Osteoblast (primary cell): ENCODE data around the gene TTLL7. TPM values are rescaled to one million over a fixed set of nuclear protein-coding genes. Genes with fewer than 3 reads are reported as not detected.

Experiments
- DNase-seq: peaks from one replicate; pipeline ENCODE4 v3.0.0; 2011; ENCODE audit warnings: low spot score, mixed read lengths; ENCODE audit not compliant: insufficient read length; ENCODE audit errors: missing footprints
- H2AFZ ChIP-seq: 2 replicates; pipeline ENCODE4 v1.6.0; 2011; ENCODE audit warnings: mild to moderate bottlenecking, low read length
- H3K27ac ChIP-seq: 2 replicates; pipeline ENCODE4 v1.5.1; 2011; ENCODE audit warnings: mild to moderate bottlenecking, low read depth, low read length, moderate library complexity
- H3K27me3 ChIP-seq: 2 replicates; pipeline ENCODE4 v1.6.0; 2012; ENCODE audit warnings: mild to moderate bottlenecking, control low read depth, inconsistent platforms, low read length, moderate library complexity; ENCODE audit not compliant: insufficient read depth
- H3K36me3 ChIP-seq: 2 replicates; pipeline ENCODE4 v1.5.1; 2011; ENCODE audit warnings: mild to moderate bottlenecking, low read length, control low read depth, moderate library complexity; ENCODE audit not compliant: insufficient read depth
- H3K4me1 ChIP-seq: 2 replicates; pipeline ENCODE4 v1.5.1; 2011; ENCODE audit warnings: mild to moderate bottlenecking, low read length, control low read depth, moderate library complexity; ENCODE audit not compliant: insufficient read depth
- H3K4me2 ChIP-seq: 2 replicates; pipeline ENCODE4 v1.6.0; 2011; ENCODE audit warnings: mild to moderate bottlenecking, low read length; ENCODE audit not compliant: insufficient read depth
- H3K4me3 ChIP-seq: fragments of 200-600 bp; sonication (generic); 3 replicates; pipeline ENCODE4 v1.5.1; 2012; ENCODE audit warnings: mild to moderate bottlenecking, low read length, inconsistent platforms; ENCODE audit not compliant: insufficient read depth
- H3K79me2 ChIP-seq: 2 replicates; pipeline ENCODE4 v1.6.0; 2012; ENCODE audit warnings: mild to moderate bottlenecking, low read length, control low read depth, inconsistent platforms; ENCODE audit not compliant: insufficient read depth
- H3K9me3 ChIP-seq: 2 replicates; pipeline ENCODE4 v1.5.1; 2011; ENCODE audit warnings: low read depth, low read length, control low read depth
- H4K20me1 ChIP-seq: 2 replicates; pipeline ENCODE4 v1.6.0; 2012; ENCODE audit warnings: mild to moderate bottlenecking, low read length, control low read depth; ENCODE audit not compliant: insufficient read depth
- CTCF ChIP-seq: IDR thresholded peaks from 2 replicates; pipeline ENCODE4 v1.5.1; 2011; ENCODE audit warnings: mild to moderate bottlenecking, low read depth, low read length, moderate library complexity; ENCODE audit errors: extremely low read depth
- total RNA-seq: library from RNA; depleted of rRNA; stranded (reverse); fragments of >200 nt; gene quantifications from 2 replicates; pipeline ENCODE4 v1.2.3, GENCODE V29; 2012

TTLL7 gene
- total RNA-seq, 1 donor: 13.8 TPM

DNA sequence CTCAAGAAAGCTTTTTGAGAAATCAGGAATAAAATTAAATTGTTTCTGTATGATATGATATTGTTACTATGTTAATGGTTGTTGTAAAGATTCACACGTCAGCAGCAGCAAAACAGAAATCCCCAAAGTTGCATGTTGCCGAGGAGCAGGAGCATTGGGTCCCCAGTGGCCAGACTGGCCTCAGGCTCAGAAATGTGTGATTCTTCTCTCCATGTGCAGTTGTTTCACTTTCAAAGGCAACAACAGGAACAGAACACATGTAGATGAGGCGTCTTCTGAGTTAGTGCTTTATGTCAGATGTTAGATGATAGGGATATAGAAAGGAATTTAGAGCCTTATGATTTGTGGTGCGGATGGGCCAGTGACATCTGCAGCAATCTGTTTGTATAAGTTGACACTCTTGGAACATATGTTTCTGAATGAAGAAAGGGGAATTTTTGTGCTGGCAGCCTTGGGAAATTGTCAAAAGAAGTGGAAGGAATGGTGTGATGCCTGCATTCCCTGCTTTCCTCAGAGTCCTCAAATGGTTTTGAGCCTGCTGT lies 2.1 kb upstream of the TTLL7 start:
- Histone ChIP-seq H3K4me1 (peaks cover 5% of the 10 kb centered on the region), H3K36me3 (no peaks in the 10 kb centered on the region), H3K27ac (no peak overlapping the region), H4K20me1 (no peaks in the 10 kb centered on the region), H3K79me2 (no peaks in the 10 kb centered on the region), H3K4me3 (no peak overlapping the region), H2AFZ (no peak overlapping the region), H3K27me3 (no peaks in the 10 kb centered on the region), H3K9me3 (no peaks in the 10 kb centered on the region), H3K4me2 (no peak overlapping the region)
- no peak for DNase-seq
- TF ChIP-seq CTCF: no peak

GRCh38 chr1:84000196-84000885 lies 1.4 kb upstream of the TTLL7 start:
- no peak overlapping the region for H3K4me3 ChIP-seq
- no peak overlapping the region for H3K27ac ChIP-seq
- no peaks in the 10 kb centered on the region for H3K79me2 ChIP-seq
- no peak overlapping the region for H3K4me2 ChIP-seq
- H3K4me1 ChIP-seq: peaks cover 5% of the 10 kb centered on the region
- no peak for DNase-seq
- no peak overlapping the region for H2AFZ ChIP-seq
- no peaks in the 10 kb centered on the region for H3K36me3 ChIP-seq
- no peaks in the 10 kb centered on the region for H4K20me1 ChIP-seq
- no peaks in the 10 kb centered on the region for H3K27me3 ChIP-seq
- TF ChIP-seq CTCF: no peak
- no peaks in the 10 kb centered on the region for H3K9me3 ChIP-seq

DNA sequence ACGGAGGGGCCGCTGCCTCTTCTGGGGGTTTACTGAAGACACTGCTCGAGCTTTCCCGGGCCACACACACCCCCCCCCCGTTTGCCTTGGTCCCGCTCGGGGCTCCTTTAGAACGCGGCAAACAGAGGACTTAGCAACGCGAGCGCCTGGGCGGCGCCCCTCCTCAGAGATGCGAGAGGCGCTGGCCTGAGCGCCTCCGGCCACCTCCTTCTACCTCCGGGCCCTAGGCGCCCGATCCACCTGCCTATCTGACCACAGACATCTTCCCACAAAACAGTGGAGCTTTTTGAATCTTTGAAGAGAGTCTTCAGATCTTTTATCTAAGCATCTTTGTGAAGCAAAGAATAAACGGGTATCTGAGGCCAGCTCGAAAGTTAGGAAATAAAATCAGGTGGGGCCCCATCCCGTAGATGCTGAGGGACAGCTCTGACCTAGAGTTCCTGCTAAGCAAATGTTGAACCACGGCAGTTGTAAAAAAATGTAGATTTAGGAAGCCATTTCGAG lies 436 bp upstream of the TTLL7 start:
- no peak for TF ChIP-seq CTCF
- H3K4me3 ChIP-seq: peak overlapping the region; percentile 81
- no peaks in the 10 kb centered on the region for H3K79me2 ChIP-seq
- H3K36me3 ChIP-seq: no peaks in the 10 kb centered on the region
- peak overlapping the region; percentile 88 for H2AFZ ChIP-seq
- DNase-seq: peak; percentile 92
- no peaks in the 10 kb centered on the region for H4K20me1 ChIP-seq
- H3K27ac ChIP-seq: peak overlapping the region; percentile 63
- H3K4me1 ChIP-seq: peaks cover 5% of the 10 kb centered on the region
- H3K9me3 ChIP-seq: no peaks in the 10 kb centered on the region
- no peaks in the 10 kb centered on the region for H3K27me3 ChIP-seq
- peak overlapping the region; percentile 85 for H3K4me2 ChIP-seq

GRCh38 chr1:83998205-83998497 lies 781 bp downstream of the TTLL7 start:
- Histone ChIP-seq H3K4me1 (peaks cover 5% of the 10 kb centered on the region), H3K79me2 (no peaks in the 10 kb centered on the region), H3K27ac (no peak overlapping the region), H3K27me3 (no peaks in the 10 kb centered on the region), H2AFZ (peak overlapping the region; percentile 88), H3K4me3 (peak overlapping the region; percentile 81), H3K4me2 (peak overlapping the region; percentile 85), H4K20me1 (no peaks in the 10 kb centered on the region), H3K9me3 (no peaks in the 10 kb centered on the region), H3K36me3 (no peaks in the 10 kb centered on the region)
- no peak for DNase-seq
- TF ChIP-seq CTCF: no peak
